Cardiac muscle cell (in vitro differentiated cells and primary cell): ENCODE results near the gene CEP164. TPM values are rescaled to one million over a fixed set of nuclear protein-coding genes. Genes with fewer than 3 reads are reported as not detected.

ENCODE experiments used
- DNase-seq, 2 donors: peaks; one replicate each; pipeline versions ENCODE4 v3.0.0 to v3.0.0-alpha.2; 2010 to 2017; ENCODE audit warnings: low read depth in 1 of 2, low spot score in 1 of 2
- H3K27ac ChIP-seq: fragments of 200-600 bp; sonication (generic); 2 replicates; pipeline ENCODE4 v1.5.1; 2016
- H3K27me3 ChIP-seq: fragments of 200-600 bp; sonication (generic); 2 replicates; pipeline ENCODE4 v1.6.0; 2016; ENCODE audit warnings: control low read depth
- H3K36me3 ChIP-seq: fragments of 200-600 bp; sonication (generic); 2 replicates; pipeline ENCODE4 v1.5.1; 2016; ENCODE audit warnings: control low read depth
- H3K4me1 ChIP-seq: fragments of 200-600 bp; sonication (generic); 2 replicates; pipeline ENCODE4 v1.8.1; 2017; ENCODE audit warnings: low read depth, mild to moderate bottlenecking, mixed run types
- H3K4me3 ChIP-seq: fragments of 200-600 bp; sonication (generic); 2 replicates; pipeline ENCODE4 v1.5.1; 2016; ENCODE audit warnings: mild to moderate bottlenecking
- H3K9me3 ChIP-seq: fragments of 200-600 bp; sonication (generic); 2 replicates; pipeline ENCODE4 v1.5.1; 2017; ENCODE audit warnings: low read depth, mild to moderate bottlenecking, control low read depth
- CTCF ChIP-seq: IDR thresholded peaks from 2 replicates; pipeline ENCODE4 v1.5.1; 2012; ENCODE audit warnings: low read depth, mild to moderate bottlenecking, low read length
- polyA plus RNA-seq: library from polyadenylated mRNA; unstranded; fragments of >200 nt; fragmentation: Nextera tagmentation; extraction: Ambion mirVana; gene quantifications from 2 replicates; pipeline ENCODE4 v1.2.1, GENCODE V29; 2016
- total RNA-seq: library from RNA; depleted of rRNA; stranded (reverse); fragments of >200 nt; gene quantifications from 2 replicates; pipeline ENCODE4 v1.2.3, GENCODE V29; 2016

Gene CEP164
- total RNA-seq, result 16.8 and 31.8 TPM in 2 replicates
- polyA plus RNA-seq, result 22.6 and 28.0 TPM in 2 replicates

DNA sequence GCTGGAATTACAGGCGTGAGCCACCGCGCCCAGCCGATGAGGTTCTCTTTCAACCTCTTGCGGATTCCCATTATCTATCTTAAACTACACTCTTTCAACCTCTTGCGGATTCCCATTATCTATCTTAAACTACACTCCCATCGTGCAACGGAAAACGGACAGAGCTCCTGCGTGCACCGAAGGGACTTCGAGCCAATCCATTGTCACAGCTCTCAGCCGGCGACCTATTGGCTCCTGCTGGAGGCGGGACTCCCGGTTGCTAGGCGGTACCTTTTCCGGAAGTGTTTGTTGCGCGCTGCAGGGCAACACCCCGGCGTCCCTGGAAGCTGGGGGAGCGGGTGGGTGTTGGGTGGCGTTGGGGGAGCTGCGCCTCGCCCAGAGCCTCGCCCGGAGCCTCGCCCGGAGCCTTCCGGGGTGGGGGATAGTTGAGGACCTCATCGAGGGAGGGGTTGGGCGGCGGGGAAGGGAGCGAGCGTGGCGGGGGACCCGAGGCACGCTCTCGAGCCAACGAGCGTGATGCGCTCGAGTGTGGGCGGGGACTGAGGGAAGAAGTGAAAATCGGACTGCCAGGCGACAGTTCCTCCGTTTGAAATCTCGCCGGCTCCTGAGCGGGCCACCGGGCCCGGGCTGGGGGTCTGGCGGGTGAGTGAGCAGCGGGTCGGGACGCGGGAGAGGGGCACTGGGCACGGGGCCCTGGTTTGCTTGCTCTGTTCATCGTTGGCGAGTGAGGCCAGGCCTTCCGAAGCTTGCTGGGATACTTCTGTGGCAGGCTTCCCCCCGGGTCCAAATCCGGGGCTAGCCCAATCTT, at the start of gene CEP164:
CEP164 (plus strand) TSS at position 288 of the 808 bp plus-strand sequence. CDS start 10,733 bp downstream, outside the sequence.
- no peak for TF ChIP-seq CTCF
- DNase-seq, result peak; percentile 95 to 98
- Histone ChIP-seq H3K27ac (peak within 1 kb of the TSS; percentile 74), H3K4me1 (peaks cover 2% of the 10 kb centered on the region), H3K27me3 (no peaks in the 10 kb centered on the region), H3K4me3 (peak within 1 kb of the TSS; percentile 59), H3K9me3 (no peaks in the 10 kb centered on the region), H3K36me3 (no peaks in the 10 kb centered on the region)

DNA sequence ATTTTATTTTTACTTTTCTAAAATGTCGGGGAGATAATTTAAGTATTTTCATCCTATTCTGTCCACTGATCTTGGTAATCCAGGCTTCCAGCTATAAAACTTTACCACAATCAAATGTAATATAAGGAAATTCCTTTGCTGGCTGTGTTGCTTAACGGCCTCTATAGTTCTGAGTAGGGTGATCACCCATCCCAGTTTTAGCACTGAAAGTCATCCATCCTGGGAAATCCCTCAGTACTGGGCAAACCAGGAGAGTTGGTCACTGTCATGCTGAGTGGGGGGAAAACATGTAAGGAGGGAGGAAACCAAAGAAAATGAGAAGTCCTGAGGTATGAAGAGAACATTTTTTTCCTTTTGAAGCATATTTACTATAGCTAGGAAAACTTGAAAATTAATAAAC, 49.3 kb upstream of the CEP164 start:
- Histone ChIP-seq H3K27ac (peak overlapping the region; percentile 54), H3K4me1 (peaks cover 19% of the 10 kb centered on the region), H3K27me3 (no peaks in the 10 kb centered on the region), H3K9me3 (no peaks in the 10 kb centered on the region), H3K4me3 (no peak overlapping the region), H3K36me3 (peaks cover 13% of the 10 kb centered on the region)
- TF ChIP-seq CTCF, result no peak
- no peak for DNase-seq

- Histone ChIP-seq H3K36me3 (peaks cover 26% of the 10 kb centered on the region), H3K27me3 (no peaks in the 10 kb centered on the region), H3K27ac (peak overlapping the region; percentile 77), H3K4me3 (no peak overlapping the region), H3K9me3 (no peaks in the 10 kb centered on the region), H3K4me1 (peaks cover 19% of the 10 kb centered on the region)
- DNase-seq, result peak; percentile 23 to 58
- no peak for TF ChIP-seq CTCF
Measured at GRCh38 chr11:117279711-117280376, 47.8 kb upstream of the CEP164 start.

DNA sequence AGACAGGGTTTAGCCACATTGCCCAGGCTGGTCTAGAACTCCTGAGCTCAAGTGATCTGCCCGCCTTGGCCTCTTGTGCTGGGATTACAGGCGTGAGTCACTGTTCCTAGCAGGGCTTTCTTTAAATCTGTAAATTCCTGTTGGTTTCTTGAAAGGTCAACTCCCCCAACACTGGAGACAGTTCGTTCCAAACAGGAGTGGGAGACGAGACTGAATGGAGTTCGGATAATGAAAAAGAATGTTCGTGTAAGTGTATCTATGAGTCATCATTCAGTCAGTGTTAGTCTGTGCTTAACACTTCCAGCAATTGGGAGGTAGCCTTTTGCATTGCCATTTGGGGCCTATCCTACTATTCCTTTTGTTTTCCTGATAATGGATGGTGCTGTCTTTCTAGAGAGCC, 46.5 kb upstream of the CEP164 start:
- Histone ChIP-seq H3K27me3 (no peaks in the 10 kb centered on the region), H3K4me1 (peaks cover 19% of the 10 kb centered on the region), H3K36me3 (peaks cover 33% of the 10 kb centered on the region), H3K27ac (peak overlapping the region; percentile 54), H3K4me3 (no peak overlapping the region), H3K9me3 (no peaks in the 10 kb centered on the region)
- peak in 1 of 2 donors; percentile 98 for DNase-seq
- no peak for TF ChIP-seq CTCF

DNA sequence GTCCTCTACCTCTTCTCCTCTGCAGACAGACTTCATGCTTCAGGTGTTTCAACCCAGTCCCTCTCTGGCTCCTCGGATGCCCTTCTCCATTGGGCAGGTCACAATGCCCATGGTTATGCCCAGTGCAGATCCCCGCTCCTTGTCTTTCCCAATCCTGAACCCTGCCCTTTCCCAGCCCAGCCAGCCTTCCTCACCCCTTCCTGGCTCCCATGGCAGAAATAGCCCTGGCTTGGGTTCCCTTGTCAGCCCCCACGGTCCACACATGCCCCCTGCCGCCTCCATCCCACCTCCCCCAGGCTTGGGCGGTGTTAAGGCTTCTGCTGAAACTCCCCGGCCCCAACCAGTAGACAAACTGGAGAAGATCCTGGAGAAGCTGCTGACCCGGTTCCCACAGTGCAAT, 45.8 kb upstream of the CEP164 start:
- no peak overlapping the region for H3K4me3 ChIP-seq
- TF ChIP-seq CTCF, result no peak
- H3K9me3 ChIP-seq, result no peaks in the 10 kb centered on the region
- no peak overlapping the region for H3K27ac ChIP-seq
- peaks cover 33% of the 10 kb centered on the region for H3K36me3 ChIP-seq
- DNase-seq, result no peak
- no peaks in the 10 kb centered on the region for H3K27me3 ChIP-seq
- peaks cover 19% of the 10 kb centered on the region for H3K4me1 ChIP-seq
